ENCODE data around the gene ZNF234. TPM values are rescaled to one million over a fixed set of nuclear protein-coding genes. Genes with fewer than 3 reads are reported as not detected.
"Not testable (repeated sequence)": the region's sequence is repeated elsewhere in the genome, so short reads cannot be mapped to it uniquely, and the experiment has no call there.

Gene ZNF234
- total and polyA plus RNA-seq, 4 donors, result 2.3 to 18.5 (median 6.1) TPM

GRCh38 chr19:44163789-44164188, 22.4 kb downstream of the ZNF234 start:
- peaks cover 2 to 4% of the 10 kb centered on the region in 2 donors for H3K4me1 ChIP-seq (ENCODE audit: control insufficient read depth in 1 of 2, insufficient read depth in 2 of 2, low read length in 2 of 2)
- DNase-seq (no peak), ATAC-seq (ENCODE audit: low FRiP score) (no peak)
- intact Hi-C loops (cut with DNase I), result loop anchor here (2.0 to 10.0 kb wide), 4 partner anchors 49 to 191 kb away; partner anchors contain the start of genes ZNF225 (in 2 of the 2), ZNF227 (in 2 of the 2) and ZNF112 (in 1 of the 2)
- no peak overlapping the region for H3K27ac ChIP-seq (ENCODE audit: low read depth in 1 of 2, low read length in 2 of 2)
- H3K27me3 ChIP-seq (ENCODE audit: control insufficient read depth in 1 of 2, insufficient read depth in 2 of 2, low read length in 1 of 2), result no peaks in the 10 kb centered on the region
- no peak overlapping the region for H3K4me3 ChIP-seq (ENCODE audit: low read length in 2 of 2)
- peaks cover 9% of the 10 kb centered on the region for H3K9me3 ChIP-seq (ENCODE audit: control insufficient read depth, low read length)
- 93 to 98% methylated on average over 2 of the region's 2 CpGs for WGBS, 2 donors
- H3K36me3 ChIP-seq (ENCODE audit: control insufficient read depth in 1 of 2, insufficient read depth in 2 of 2, low read length in 1 of 2), result peaks cover 4 to 8% of the 10 kb centered on the region in 2 donors

DNA sequence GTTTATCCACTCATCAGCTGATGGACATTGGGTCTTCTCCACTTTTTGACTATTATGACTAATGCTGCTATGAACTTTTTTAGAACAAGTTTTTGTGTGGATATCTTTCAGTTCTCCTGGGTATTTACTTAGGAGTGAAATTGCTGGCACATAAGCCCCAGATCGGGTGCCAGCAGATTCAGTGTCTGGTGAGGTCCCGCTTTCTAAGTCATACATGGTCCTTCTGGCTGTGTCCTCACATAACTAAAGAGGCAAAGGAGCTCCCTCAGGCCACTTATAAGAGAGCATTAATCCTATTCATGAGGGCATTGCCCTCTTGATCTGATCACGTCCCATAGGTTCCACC, 22.9 kb downstream of the ZNF234 start:
- Histone ChIP-seq H3K9me3 (ENCODE audit: control insufficient read depth, low read length) (peaks cover 10% of the 10 kb centered on the region), H3K27me3 (ENCODE audit: control insufficient read depth in 1 of 2, insufficient read depth in 2 of 2, low read length in 1 of 2) (no peaks in the 10 kb centered on the region), H3K4me1 (ENCODE audit: control insufficient read depth in 1 of 2, insufficient read depth in 2 of 2, low read length in 2 of 2) (peaks cover 2 to 4% of the 10 kb centered on the region in 2 donors), H3K36me3 (ENCODE audit: control insufficient read depth in 1 of 2, insufficient read depth in 2 of 2, low read length in 1 of 2) (peaks cover 7 to 8% of the 10 kb centered on the region in 2 donors), H3K27ac (ENCODE audit: low read depth in 1 of 2, low read length in 2 of 2) (peak overlapping the region in 1 of 2 donors; percentile 57), H3K4me3 (ENCODE audit: low read length in 2 of 2) (peak overlapping the region; percentile 11 to 53)
- no peak for ATAC-seq (ENCODE audit: low FRiP score)
- no peak for DNase-seq
- 59 to 70% methylated on average over 3 of the region's 3 CpGs for WGBS, 2 donors
- intact Hi-C loops (cut with DNase I), result loop anchor here (2.0 to 10.0 kb wide), 4 partner anchors 49 to 191 kb away; partner anchors contain the start of genes ZNF225 (in 2 of the 2), ZNF227 (in 2 of the 2) and ZNF112 (in 1 of the 2)

DNA sequence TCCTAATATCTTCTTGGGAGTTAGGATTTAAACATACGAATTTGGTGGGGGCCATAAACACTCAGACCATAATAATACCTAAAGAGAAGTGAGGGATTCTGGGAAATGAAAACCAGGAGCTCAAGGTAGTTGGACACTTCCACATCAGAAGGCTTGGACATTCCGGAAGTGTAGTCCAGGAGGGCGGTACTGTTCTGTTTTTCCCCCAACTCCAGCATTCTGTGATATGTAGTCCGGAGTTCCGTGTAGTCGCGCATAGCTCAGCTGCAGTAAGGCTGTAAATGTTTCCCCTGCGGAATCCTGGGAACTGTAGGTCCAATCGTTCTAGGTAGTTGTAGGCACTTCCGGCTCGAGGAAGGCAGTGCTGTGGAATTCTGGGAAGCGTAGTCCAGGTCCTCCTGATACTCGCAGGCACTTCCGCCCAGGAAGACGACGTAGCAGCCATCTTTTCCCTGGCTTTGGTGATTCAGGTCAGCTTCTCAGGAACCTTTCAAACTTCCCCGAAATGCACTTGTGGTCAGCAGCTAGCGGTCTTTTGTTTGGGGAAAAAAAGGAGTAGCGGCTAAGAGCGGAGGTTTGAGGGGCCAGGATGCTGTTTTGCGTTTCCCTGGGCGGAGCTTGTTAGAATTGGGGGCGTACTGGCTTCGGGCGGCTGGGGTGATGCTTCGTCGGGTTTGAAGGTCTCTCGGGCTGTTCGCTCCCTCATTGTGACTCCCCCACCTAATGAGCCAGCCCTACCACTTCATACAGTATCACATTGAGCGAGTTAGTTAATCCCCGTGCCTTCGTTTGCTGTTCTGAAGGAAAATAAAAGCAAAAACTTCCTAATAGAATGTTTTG, 23.5 kb downstream of the ZNF234 start, which contains the start of gene ZNF226:
ZNF226 (plus strand) TSS at position 428 of the 840 bp plus-strand sequence. CDS start 4,981 bp downstream, outside the sequence.
- Histone ChIP-seq H3K27me3 (ENCODE audit: control insufficient read depth in 1 of 2, insufficient read depth in 2 of 2, low read length in 1 of 2) (no peaks in the 10 kb centered on the region), H3K27ac (ENCODE audit: low read depth in 1 of 2, low read length in 2 of 2) (peak within 1 kb of the TSS; percentile 60 to 85), H3K9me3 (ENCODE audit: control insufficient read depth, low read length) (peaks cover 13% of the 10 kb centered on the region), H3K4me1 (ENCODE audit: control insufficient read depth in 1 of 2, insufficient read depth in 2 of 2, low read length in 2 of 2) (peaks cover 2 to 4% of the 10 kb centered on the region in 2 donors), H3K36me3 (ENCODE audit: control insufficient read depth in 1 of 2, insufficient read depth in 2 of 2, low read length in 1 of 2) (peaks cover 11% of the 10 kb centered on the region in 2 donors), H3K4me3 (ENCODE audit: low read length in 2 of 2) (peak within 1 kb of the TSS; percentile 54 to 87)
- ATAC-seq (ENCODE audit: low FRiP score), result peak; percentile 99
- intact Hi-C loops (cut with DNase I), result loop anchor here (2.0 to 10.0 kb wide), 4 partner anchors 48 to 190 kb away; partner anchors contain the start of genes ZNF225 (in 2 of the 2), ZNF227 (in 2 of the 2) and ZNF112 (in 1 of the 2)
- peak; percentile 91 to 93 for DNase-seq
- 0 to 1% methylated on average over 32 of the region's 32 CpGs for WGBS, 2 donors

- ATAC-seq (ENCODE audit: low FRiP score); intact Hi-C loops (cut with DNase I); H3K27ac ChIP-seq (ENCODE audit: low read depth in 1 of 2, low read length in 2 of 2); H3K27me3 ChIP-seq (ENCODE audit: control insufficient read depth in 1 of 2, insufficient read depth in 2 of 2, low read length in 1 of 2); H3K4me3 ChIP-seq (ENCODE audit: low read length in 2 of 2); H3K4me1 ChIP-seq (ENCODE audit: control insufficient read depth in 1 of 2, insufficient read depth in 2 of 2, low read length in 2 of 2); DNase-seq: not testable (repeated sequence)
- peaks cover 21% of the 10 kb centered on the region for H3K9me3 ChIP-seq (ENCODE audit: control insufficient read depth, low read length)
- H3K36me3 ChIP-seq (ENCODE audit: control insufficient read depth in 1 of 2, insufficient read depth in 2 of 2, low read length in 1 of 2), result peaks cover 30 to 41% of the 10 kb centered on the region in 2 donors
- 98% methylated on average over 6 of the region's 6 CpGs for WGBS, 2 donors
Measured at GRCh38 chr19:44170660-44171059, 29.3 kb downstream of the ZNF234 start.

GRCh38 chr19:44176590-44176989, 35.2 kb downstream of the ZNF234 start:
- Histone ChIP-seq H3K27ac (ENCODE audit: low read depth in 1 of 2, low read length in 2 of 2) (no peak overlapping the region), H3K27me3 (ENCODE audit: control insufficient read depth in 1 of 2, insufficient read depth in 2 of 2, low read length in 1 of 2) (no peaks in the 10 kb centered on the region), H3K4me3 (ENCODE audit: low read length in 2 of 2) (peak overlapping the region in 1 of 2 donors; percentile 30), H3K9me3 (ENCODE audit: control insufficient read depth, low read length) (peaks cover 34% of the 10 kb centered on the region), H3K36me3 (ENCODE audit: control insufficient read depth in 1 of 2, insufficient read depth in 2 of 2, low read length in 1 of 2) (peaks cover 25 to 33% of the 10 kb centered on the region in 2 donors), H3K4me1 (ENCODE audit: control insufficient read depth in 1 of 2, insufficient read depth in 2 of 2, low read length in 2 of 2) (no peaks in the 10 kb centered on the region)
- 96 to 99% methylated on average over 3 of the region's 3 CpGs for WGBS, 2 donors
- no peak for ATAC-seq (ENCODE audit: low FRiP score)
- DNase-seq, result no peak
- intact Hi-C loops (cut with DNase I), result no loop called here

DNA sequence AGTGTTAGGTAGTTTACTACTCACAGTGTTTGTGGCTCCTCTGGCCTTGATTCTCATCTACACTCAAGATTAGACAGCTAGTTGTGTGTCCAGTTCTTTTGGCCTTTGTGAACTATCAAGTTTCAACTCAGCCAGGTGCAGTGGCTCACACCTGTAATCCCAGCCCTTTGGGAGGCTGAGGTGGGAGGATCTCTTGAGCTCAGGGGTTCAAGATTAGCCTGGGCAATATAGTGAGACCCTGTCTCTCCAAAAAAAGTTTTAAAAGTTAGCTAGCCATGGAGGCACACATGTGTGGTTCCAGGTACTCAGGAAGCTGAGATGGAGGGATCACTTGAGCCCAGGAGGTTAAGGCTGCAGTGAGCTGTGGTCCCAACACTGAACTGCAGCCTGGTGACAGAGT, 39.6 kb downstream of the ZNF234 start:
- ATAC-seq (ENCODE audit: low FRiP score) (no peak), DNase-seq (no peak)
- H3K9me3 ChIP-seq (ENCODE audit: control insufficient read depth, low read length), result peaks cover 29% of the 10 kb centered on the region
- H3K27me3 ChIP-seq (ENCODE audit: control insufficient read depth in 1 of 2, insufficient read depth in 2 of 2, low read length in 1 of 2), result no peaks in the 10 kb centered on the region
- peaks cover 8 to 9% of the 10 kb centered on the region in 2 donors for H3K36me3 ChIP-seq (ENCODE audit: control insufficient read depth in 1 of 2, insufficient read depth in 2 of 2, low read length in 1 of 2)
- no peaks in the 10 kb centered on the region for H3K4me1 ChIP-seq (ENCODE audit: control insufficient read depth in 1 of 2, insufficient read depth in 2 of 2, low read length in 2 of 2)
- H3K27ac ChIP-seq (ENCODE audit: low read depth in 1 of 2, low read length in 2 of 2), result no peak overlapping the region
- H3K4me3 ChIP-seq (ENCODE audit: low read length in 2 of 2), result no peak overlapping the region
- intact Hi-C loops (cut with DNase I), result no loop called here

DNA sequence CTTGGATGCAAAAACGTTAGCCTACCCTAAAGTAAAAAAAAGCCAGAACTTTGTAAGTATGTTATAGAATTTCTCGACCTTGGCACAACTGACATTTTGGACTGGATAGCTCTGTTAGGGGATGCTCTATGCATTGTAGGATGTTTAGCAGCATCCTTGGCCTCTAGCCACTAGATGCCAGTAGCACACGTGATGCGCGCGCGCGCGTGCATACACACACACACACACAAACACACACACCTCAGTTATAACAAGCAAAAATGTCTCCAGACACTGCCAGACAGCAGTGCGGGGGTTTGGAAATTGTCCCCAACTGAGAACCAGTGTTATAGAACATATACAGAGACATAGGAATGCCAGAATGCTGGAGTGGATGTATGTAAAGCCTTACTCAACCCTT, 40.8 kb downstream of the ZNF234 start:
- no peaks in the 10 kb centered on the region for H3K4me1 ChIP-seq (ENCODE audit: control insufficient read depth in 1 of 2, insufficient read depth in 2 of 2, low read length in 2 of 2)

DNA sequence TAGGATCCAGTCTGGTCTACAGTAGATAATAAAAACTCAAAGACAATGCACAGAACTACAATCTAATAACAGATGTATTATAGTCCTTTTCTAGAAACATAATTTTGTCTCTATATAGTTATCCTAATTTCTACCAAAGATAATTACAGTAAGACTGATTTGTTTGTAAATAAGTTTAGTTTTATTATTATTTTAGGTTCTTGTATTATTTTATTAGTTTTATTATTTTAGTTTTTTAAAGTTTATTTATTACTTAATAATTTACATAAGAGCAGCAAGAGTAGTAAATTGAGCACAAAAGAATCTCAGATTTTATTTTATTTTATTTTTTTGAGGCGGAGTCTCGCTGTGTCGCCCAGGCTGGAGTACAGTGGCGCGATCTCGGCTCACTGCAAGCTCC, 48.7 kb downstream of the ZNF234 start:
- Histone ChIP-seq H3K27ac (ENCODE audit: low read depth in 1 of 2, low read length in 2 of 2) (no peak overlapping the region), H3K9me3 (ENCODE audit: control insufficient read depth, low read length) (peaks cover 8% of the 10 kb centered on the region), H3K36me3 (ENCODE audit: control insufficient read depth in 1 of 2, insufficient read depth in 2 of 2, low read length in 1 of 2) (no peaks in the 10 kb centered on the region), H3K4me1 (ENCODE audit: control insufficient read depth in 1 of 2, insufficient read depth in 2 of 2, low read length in 2 of 2) (no peaks in the 10 kb centered on the region), H3K27me3 (ENCODE audit: control insufficient read depth in 1 of 2, insufficient read depth in 2 of 2, low read length in 1 of 2) (no peaks in the 10 kb centered on the region), H3K4me3 (ENCODE audit: low read length in 2 of 2) (no peak overlapping the region)
- intact Hi-C loops (cut with DNase I), result no loop called here
- 96 to 97% methylated on average over 6 of the region's 6 CpGs for WGBS, 2 donors
- DNase-seq, result no peak
- no peak for ATAC-seq (ENCODE audit: low FRiP score)

More for the DNA sequence above, 40.8 kb downstream of the ZNF234 start:
- ATAC-seq (ENCODE audit: low FRiP score) (no peak), DNase-seq (no peak)
- H3K27me3 ChIP-seq (ENCODE audit: control insufficient read depth in 1 of 2, insufficient read depth in 2 of 2, low read length in 1 of 2), result no peaks in the 10 kb centered on the region
- H3K27ac ChIP-seq (ENCODE audit: low read depth in 1 of 2, low read length in 2 of 2), result no peak overlapping the region
- H3K9me3 ChIP-seq (ENCODE audit: control insufficient read depth, low read length), result peaks cover 17% of the 10 kb centered on the region
- 81 to 85% methylated on average over 10 of the region's 10 CpGs for WGBS, 2 donors
- H3K36me3 ChIP-seq (ENCODE audit: control insufficient read depth in 1 of 2, insufficient read depth in 2 of 2, low read length in 1 of 2), result no peaks in the 10 kb centered on the region
- intact Hi-C loops (cut with DNase I), result no loop called here
- no peak overlapping the region for H3K4me3 ChIP-seq (ENCODE audit: low read length in 2 of 2)
